ENCODE results near the gene SLC22A4.

Gene SLC22A4

DNA sequence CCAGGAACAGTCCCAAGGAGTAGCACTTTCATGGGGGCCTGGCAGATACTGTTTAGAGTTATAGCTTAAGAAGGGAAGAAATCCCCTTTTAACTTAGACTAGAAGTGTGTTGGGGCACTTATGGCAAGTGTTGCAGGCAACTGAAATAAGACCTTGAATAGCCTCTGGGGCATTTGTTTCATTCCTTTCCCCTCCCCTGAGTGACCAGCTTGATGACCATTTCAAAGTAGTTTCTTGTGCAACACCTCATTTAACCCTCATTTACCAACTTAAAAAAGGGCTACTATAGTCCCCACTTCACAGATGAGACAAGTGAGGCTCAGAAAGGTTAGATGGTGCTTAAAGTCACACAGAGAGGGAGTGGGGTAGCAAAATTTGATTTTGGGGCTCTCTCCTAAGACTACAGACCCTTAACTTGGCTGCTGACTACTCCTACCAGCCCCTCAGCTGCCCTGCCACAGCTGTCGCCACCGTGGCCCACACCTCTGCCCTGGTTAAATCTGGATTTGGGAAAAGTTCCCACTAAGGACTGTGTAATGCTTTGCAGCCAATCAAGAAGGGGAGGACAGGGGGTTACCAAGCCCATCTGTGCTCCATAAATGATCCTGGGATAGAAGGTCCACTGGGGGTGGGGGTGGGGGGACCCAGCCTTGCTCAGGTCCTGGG, 31.2 kb upstream of the SLC22A4 start:
- DNase-seq (ENCODE audit: low read depth, low spot score), result no peak

DNA sequence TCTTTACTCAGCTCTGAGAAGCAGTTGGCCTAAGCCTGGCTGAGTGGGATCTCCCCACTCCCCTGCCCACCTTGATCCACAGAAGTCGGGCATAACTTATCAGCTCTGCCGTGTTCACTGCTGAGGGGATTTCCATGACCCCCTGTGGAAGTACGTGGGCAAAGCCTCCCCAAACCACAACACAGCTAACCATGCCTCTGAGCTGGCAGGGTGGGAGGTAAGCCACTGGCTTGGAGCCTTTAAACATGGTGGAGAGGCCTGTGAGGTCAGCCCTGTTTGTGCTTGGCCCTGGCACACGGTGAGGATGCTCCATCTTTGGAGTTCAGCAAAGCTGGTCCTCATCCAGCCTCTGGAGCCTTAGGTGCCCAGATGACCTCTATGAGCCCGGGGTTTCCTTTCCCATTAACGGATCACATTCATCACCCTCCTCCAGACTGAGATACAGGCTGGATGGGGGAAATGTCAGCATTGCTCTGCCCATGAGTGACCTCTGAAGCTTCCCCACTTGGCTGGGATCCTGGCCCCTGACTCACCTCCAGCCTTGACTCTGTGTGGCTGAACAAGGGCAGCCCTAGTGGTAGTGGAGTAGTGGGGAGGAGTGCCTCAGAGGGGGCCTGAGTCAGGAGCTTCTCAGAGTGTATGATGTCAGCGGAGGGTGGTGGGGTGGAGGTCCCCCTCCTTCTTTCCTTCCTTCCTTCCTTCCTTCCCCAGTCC, 30.5 kb upstream of the SLC22A4 start:
- DNase-seq (ENCODE audit: low read depth, low spot score), result no peak

DNA sequence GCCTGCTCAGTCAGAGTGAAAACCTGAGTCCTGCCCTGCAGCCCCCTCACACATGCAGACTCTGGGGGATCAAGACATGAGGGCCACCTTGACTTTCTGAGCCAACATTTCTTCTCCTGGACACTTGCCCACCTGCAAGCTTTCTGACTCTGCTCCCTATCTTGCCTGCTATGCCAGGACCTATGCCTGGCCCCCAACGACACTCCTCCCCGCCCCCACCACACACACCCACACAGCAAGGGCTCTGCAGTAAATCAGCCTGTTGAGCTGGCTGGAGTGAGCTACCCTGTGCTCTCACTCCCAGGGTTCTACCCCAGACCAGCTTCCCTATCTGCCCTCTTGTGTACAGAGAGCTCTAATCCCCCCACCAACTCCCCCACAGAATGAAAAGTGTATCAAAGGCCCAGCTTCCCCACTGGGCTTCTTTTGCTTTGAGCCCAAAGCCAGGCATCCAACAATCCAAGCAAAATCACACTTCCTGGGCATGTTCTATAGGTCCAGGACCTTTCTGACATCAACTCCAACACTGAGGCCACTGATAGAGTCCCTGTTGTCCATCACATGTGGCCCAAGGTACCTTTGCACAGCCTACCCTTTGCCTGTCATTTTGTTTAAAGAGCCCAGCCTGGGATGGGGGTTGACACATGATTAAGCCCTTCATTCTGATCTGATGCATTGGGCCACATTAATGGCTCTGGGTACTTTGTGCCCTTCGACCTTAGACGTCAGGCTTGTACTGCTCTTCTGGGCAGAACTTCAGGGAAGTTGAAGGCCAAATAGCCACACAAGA, 29.5 kb upstream of the SLC22A4 start:
- no peak for DNase-seq (ENCODE audit: low read depth, low spot score)

DNA sequence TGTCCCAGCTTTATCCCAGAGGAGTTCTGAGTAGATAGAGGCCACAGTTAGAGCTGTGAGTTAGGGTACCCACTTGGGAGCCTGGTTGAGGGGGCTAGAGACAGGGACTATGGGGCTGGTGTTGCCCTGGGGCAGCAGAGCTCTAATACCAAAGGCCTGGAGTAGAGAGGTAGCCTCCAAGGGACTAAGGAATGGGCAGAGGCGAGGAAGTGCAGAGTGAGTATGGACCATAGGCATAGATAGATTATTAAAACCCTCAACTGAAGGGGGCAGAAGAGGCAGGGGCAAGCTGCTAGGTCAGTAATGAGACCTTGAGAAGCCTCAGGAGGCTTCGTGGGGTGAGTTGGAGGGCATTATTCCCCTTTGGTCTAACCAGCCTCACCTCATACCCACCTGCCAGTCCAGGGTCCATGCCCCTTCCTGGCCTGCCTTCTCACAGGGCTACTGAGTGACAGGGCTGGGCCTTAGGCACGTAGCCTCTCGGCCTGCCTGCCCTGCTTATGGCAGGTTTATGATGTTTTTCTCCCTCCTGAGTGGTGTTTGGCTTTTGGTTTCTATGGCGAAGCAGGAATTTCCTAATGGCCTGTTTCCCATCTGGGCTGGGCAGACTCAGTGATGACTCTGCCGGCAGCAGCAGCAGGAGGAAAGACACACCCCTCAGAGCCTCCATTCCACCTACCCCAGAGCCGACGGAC, 28.7 kb upstream of the SLC22A4 start:
- no peak for DNase-seq (ENCODE audit: low read depth, low spot score)

DNA sequence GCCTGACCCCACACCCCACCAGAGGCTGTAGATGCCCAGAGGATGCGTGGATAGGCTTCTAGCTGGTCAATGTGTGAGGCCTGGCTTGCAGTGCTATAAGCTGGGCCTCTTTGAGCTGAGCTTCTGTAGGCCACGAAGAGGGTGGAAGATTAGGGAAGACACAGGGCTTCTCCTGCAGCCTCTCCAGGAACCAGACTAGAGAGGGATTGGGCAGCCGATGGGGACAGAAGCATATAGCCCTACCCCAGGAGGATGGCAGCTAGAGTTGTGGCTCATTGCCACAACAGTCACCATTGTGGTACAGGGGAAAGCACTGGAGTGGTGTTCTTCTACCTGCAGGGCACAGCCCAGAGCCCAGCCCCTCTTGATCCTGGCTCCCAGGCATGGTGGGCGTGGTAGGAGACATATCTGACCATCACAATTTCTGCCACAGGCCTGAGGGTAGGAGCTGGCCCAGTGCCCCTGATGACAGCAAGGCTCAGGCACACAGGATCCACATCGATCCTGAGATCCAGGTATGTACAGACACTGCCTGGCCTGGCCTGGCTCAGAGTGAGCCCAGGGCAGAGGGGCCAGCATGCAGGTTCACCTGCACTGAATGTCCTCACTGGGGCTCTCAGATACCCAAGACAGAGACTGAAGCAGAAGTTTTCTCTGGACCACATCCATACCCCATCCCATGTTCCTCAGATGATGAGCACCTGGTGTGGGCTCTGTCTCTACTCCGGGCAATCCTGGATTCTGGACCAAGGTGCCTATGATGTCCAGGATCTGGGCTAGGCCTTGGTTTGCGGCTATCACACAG, 28.0 kb upstream of the SLC22A4 start:
- no peak for DNase-seq (ENCODE audit: low read depth, low spot score)

DNA sequence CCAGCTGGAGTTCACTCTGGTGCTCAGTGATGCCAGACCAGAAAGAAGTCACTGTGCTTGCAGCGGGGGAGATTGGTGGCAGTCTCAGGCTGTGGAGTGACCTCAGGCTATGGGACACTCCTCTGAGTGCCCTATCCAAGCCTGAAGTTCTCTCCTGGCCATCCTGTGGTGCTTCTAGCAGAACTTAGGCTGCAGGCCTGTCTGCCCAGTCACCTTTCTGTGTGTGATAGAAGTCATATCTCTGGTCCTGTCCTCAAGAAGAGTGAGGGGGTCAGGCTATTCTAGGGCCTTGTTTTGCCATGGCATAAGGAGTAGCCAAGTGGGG, 27.4 kb upstream of the SLC22A4 start:
- no peak for DNase-seq (ENCODE audit: low read depth, low spot score)

DNA sequence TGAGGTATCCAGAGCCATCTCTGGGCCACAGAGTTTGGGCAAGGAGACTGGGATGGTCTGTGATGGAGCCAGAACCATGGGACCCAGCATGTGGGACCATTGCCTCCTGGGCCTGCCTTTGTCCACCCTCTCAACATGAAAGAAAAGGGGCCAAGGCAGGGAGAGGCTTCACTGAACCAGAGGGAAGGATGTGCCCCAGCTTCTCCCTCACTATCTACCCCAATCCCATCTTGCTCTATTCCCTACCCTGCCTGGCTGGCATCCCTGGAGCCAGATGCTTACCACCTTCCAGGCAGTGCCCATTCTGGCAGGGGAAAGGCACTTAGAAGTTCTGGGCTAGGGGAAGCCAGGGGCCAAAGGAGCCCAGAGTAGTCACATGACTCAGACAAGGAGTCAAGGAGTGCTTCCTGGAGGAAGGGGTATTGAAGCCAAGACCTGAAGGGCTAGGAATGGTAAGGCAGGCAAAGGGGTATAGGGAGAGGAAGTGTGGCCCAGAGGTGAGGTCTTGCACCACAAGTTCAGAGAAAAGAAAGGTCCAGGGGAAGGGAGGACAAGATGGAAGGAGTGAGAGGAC, 26.9 kb upstream of the SLC22A4 start:
- DNase-seq (ENCODE audit: low read depth, low spot score), result no peak

DNA sequence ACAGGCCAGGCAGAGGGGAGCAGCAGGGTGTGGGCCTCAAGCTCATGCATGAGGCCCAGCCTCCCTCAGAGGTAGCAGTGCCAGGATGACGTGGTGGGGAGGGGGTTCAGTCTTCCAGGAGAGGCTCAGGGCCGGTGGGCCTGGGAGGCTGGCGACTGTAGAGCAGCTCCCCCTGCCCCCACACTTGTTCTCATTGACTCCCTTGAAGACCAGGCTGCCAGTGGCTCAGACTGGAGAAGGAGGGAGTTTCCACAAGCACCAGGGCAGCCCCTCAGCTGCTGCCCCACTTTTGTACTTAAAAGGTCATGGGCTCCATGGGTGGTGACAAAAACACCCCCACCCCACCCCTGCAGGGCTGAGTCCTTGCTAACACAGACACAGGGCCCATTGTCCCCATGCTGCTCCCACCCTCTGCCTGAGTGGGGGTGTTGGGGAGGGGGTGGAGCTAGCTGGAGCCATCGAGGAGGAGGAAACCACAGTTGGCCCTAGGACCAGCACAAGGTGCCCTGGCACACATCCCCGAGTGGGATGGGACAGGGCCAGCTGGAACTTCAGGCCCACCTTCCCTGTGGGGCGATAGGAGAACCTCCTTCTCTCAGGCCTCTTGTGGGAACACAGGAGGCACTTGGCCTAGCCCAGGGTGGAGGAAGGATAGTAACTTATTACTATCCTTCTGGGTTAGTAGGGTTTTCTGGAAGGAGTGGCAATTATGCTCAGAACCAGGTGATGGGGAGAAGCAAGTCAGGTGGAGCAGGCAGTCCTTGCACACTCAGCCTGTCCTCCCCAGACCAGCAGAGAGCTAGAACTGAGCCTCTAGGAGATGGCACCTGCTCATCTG, 26.0 kb upstream of the SLC22A4 start:
- no peak for DNase-seq (ENCODE audit: low read depth, low spot score)

DNA sequence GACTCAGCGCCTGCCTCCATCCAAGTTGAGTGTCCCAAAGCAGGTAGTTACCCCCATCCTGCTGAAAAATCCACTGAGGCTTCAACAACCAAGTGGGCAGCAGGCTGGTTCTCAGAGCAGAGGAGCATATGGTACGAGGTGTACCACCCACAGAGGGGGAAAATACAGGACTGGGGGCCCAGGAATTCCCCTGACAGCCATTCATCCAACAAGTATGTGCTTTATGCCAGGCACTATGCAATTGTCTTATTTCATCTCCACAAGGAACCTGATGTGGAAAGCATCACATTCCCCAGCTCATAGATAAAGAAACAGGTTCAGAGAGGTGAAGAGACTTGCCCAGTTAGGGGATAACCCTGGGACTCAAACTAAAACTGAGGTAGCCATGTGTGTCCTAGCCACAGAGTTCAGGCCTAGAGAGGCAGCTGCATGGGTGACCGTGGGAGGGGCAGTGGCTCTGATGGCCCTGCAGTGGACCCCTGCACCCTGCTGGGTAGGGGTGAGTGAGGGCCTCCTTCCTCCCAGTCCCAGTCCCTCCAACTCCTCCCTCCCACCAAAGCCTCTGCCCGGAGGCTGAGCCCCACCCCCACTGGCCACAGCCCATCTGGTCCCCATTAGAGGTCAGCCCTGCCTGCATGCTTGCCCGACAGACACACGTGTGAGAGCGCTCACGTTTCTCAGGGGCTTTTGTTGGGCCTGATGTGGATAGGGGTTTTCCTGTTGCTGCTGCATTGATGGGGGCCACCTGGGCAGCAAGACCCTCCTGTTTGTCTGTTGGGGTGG, 25.2 kb upstream of the SLC22A4 start:
- no peak for DNase-seq (ENCODE audit: low read depth, low spot score)

DNA sequence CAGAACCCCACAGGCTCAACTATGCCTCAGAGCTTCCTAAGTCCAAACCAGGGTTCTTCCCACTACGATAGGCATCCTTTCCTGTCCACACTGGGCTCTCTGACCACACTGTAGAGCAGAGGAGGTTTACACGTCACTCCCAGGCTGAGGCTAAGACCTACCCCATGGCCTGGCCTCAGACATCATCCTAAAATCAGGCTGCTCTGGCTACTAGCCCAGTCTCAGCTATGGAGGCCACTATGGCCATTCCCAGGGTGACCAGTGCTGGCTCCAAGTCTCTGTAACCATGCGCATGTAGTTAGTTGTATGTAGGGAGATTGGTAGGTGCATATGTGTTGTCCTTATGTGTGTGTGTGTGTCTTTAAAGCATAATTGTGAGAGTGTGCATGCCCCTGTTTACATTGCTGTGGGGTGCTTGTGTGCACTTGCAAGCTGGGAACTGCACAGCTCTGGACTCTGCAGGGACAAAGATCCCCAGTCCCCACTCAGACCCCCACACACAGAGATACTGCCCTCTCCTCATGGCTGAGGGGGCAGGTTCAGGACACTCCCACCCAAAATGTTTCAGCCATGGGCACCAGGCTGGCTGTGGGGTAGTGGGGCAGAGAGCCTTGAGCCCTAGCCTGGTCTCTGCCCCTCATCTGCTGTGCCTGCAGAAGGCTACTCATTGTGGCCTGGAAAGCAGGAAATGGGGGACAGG, 24.4 kb upstream of the SLC22A4 start:
- DNase-seq (ENCODE audit: low read depth, low spot score), result no peak

DNA sequence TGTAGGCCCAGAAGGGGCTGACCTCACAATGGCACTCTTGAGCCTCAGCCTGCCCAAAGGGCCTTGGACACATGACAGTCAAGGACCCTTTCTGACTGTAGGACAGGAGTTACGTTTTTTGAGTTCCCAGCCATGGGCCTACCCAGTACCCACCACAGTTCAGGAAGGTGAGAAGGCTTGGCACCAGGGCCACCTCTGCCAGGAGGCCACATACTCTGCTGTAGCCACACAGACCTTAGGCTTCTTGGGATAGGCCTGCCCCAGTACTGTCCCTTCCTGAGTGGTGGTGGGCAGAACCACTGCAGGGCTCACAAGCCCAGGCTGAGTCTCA, 23.9 kb upstream of the SLC22A4 start:
- no peak for DNase-seq (ENCODE audit: low read depth, low spot score)

DNA sequence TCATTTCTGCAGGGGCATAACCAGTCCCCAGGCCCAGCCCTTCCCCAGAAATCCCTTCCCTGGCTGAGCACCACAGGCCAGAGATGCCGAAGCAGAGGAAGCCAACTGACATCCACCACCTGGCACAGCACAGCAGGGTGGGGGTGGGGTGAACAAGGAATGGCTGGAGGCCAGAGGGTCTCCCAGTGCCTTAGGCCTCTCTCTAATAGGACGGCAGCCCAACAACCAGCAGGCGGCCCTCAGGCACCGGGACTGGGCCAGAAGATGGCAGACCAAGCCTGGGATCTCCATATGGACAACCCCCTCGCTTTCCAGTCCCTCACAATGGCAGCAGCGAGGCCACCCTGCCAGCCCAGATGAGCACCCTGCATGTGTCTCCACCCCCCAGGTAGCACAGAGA, 23.5 kb upstream of the SLC22A4 start:
- no peak for DNase-seq (ENCODE audit: low read depth, low spot score)

DNA sequence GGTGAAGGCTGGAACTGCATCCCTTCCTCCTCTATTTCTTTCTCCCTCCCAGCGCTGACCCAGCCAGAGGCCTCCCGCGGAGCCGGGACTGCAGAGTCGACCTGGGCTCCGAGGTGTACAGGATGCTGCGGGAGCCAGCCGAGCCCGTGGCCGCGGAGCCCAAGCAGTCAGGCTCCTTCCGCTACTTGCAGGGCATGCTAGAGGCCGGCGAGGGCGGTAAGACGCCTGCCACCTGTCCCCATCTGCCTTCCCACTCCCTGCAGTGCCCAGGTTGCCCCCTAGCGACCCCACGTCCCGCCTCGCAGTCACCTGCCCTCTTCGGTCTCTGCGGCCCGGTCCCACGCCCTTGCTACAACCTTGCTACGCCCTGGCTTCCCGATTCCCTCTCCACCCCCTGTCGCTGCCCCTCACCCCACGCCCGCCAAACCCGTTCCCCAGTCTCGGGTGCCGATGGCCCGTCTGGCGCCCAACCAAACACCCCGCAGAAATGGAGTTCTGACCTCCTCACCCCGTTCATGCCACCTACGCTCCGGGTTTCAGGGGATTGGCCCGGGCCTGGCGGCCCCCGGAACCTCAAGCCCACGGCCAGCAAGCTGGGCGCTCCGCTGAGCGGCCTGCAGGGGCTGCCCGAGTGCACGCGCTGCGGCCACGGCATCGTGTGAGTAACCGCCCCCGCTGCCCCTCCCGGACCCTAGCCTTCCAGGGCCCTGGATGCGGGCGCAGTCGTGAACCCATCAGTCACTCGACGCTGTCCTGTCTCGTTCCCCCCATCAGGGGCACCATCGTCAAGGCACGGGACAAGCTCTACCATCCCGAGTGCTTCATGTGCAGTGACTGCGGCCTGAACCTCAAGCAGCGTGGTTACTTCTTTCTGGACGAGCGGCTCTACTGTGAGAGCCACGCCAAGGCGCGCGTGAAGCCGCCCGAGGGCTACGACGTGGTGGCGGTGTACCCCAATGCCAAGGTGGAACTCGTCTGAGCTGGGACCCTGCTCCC, 22.6 kb upstream of the SLC22A4 start:
- DNase-seq (ENCODE audit: low read depth, low spot score), result no peak

DNA sequence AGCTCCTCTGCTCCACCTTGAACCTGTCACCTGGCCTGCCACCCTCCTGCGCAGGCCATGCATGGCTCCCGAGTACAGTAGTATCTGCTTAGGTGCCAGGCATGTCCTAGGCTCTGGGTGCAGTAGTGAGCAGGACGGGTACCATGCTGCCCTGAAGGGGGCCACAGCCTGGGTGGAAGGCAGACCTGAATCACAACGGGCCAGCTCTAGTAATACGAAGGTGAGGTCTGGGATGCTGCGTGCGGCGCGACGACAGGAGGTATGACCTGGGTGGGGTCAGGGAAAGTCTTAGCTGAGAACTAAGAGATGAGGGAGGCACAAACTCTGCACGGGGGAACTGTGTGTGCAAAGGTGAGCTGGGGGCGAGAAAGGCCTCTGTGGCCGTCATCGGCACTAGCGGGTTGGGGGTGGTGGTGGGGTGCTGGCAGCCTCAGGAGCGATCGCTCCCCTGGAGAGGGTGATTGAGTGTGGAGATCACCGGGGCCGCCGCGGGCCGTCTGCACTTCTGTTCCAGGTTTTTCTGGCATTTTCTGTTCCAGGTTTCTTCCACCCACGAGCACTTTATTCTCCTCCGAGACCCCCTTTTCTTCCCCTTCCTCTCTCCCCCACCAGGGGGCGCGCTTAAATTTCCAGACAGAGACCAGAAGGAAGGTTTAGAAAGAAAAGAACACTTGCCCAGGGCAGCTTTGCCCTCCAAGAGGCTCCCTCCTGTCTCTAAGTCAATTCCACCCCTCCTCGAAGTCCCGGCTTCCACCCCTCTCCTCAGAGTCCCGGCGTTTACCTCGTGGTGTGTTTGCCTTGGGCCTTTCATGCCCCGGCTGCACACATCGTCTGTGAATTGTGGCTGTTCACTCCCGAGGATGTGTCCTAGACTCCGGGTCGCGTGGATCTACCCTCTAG, 21.6 kb upstream of the SLC22A4 start:
- no peak for DNase-seq (ENCODE audit: low read depth, low spot score)

DNA sequence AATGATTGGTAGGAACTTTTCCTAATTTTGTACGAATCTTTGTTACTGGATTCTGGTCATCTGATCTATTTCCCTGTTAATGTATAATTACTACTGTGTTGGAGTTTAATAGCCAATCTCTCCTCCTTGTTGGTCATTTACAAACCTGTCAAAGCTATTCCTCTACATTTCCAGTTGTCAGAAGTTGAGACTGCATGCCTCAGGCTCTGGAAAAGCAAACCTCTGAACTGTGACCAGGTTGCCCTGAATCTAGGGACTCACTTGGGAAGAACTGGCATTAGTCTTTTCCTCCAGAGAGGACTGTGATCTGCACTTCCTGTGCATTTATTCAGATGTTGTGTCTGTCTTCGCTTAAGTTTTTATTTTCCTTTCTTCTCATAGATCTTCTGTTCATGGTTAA, 20.6 kb upstream of the SLC22A4 start:
- DNase-seq (ENCODE audit: low read depth, low spot score), result no peak

DNA sequence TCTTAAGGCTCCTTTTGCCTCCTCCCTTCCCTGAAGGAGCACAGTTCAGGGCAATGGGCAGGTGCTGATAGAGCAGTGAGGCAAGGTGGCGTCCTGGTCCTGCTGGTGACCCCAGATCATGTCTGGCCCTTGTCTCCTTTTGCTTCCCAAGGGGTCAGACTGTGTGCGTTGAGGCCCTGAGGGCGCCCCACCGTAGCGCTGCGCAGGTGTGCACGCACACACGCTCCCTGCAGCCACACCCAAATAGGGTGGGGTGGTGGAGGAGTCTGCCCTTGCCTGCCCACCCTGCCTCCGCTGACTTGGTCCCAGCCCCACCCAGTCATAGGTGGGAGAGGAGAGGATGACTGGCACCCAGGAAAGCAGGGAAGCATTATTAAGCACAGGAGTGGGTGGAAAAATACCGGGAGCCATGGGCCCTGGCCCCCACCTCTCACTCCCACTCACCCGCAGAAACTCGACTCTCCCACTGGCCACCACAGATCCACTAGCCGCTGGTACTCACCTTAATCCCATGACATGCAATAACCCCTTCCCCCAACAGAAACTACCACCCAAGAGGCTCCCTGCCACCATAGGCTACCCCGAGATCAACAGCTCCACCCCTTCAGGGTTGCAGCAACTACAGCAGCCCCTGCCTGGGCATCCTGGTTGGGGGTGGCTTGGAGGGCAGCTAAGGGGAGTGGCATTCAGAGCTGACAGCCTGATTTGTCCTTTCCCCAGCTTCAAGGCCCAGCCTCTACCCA, 20.0 kb upstream of the SLC22A4 start:
- DNase-seq (ENCODE audit: low read depth, low spot score), result no peak

All from brain pericyte (primary cell).